Suprapubic skin (tissue), 4 donors: ENCODE measurements around the gene SULT2B1. TPM values are rescaled to one million over a fixed set of nuclear protein-coding genes. Genes with fewer than 3 reads are reported as not detected.

Experiments used
- DNase-seq, 2 donors: peaks; one replicate each; pipeline ENCODE4 v3.0.0-alpha.2; 2019; ENCODE audit warnings: low spot score in 2 of 2
- H3K27ac ChIP-seq: fragments of 200-600 bp; sonication (generic); one replicate; pipeline ENCODE4 v1.5.1; 2019
- H3K27me3 ChIP-seq: fragments of 200-600 bp; sonication (generic); one replicate; pipeline ENCODE4 v1.5.1; 2019
- H3K36me3 ChIP-seq: fragments of 200-600 bp; sonication (generic); one replicate; pipeline ENCODE4 v1.5.1; 2019
- H3K4me1 ChIP-seq: fragments of 200-600 bp; sonication (generic); one replicate; pipeline ENCODE4 v1.5.1; 2019
- H3K4me3 ChIP-seq: fragments of 200-600 bp; sonication (generic); one replicate; pipeline ENCODE4 v1.5.1; 2019; ENCODE audit warnings: mild to moderate bottlenecking
- H3K9me3 ChIP-seq: fragments of 200-600 bp; sonication (generic); one replicate; pipeline ENCODE4 v1.5.1; 2019
- CTCF ChIP-seq, 2 donors: fragments of 200-600 bp in 1 of 2; fragments of 450-650 bp in 1 of 2; sonication (generic) in 1 of 2; IDR thresholded peaks; one replicate each; pipeline ENCODE4 v1.5.1; 2016 to 2019; ENCODE audit warnings: antibody characterized with exemption in 2 of 2, mild to moderate bottlenecking in 1 of 2, moderate library complexity in 1 of 2
- EP300 ChIP-seq: sonication (generic); formaldehyde crosslinking; IDR thresholded peaks from one replicate; pipeline ENCODE4 v1.6.1; 2017; ENCODE audit warnings: antibody characterized with exemption
- POLR2A ChIP-seq, 2 donors: fragments of 450-650 bp; IDR thresholded peaks; one replicate each; pipeline ENCODE4 v1.6.1; 2017; ENCODE audit warnings: antibody characterized with exemption in 2 of 2, mild to moderate bottlenecking in 2 of 2, moderate library complexity in 2 of 2
- POLR2AphosphoS5 ChIP-seq, 3 donors: sonication (generic); formaldehyde crosslinking; IDR thresholded peaks; one replicate each; pipeline ENCODE4 v1.6.1; 2017; ENCODE audit warnings: antibody characterized with exemption in 3 of 3
- WGBS: methylation state at CpG from one replicate; pipeline ENCODE4 v1.1.5; 2018; 5-methylcytosine and 5-hydroxymethylcytosine counted together
- total RNA-seq, 4 donors: library from RNA; depleted of rRNA; stranded (reverse); fragments of >200 nt; gene quantifications; one replicate each; pipeline ENCODE4 v1.1.0, GENCODE V29; 2016

Gene SULT2B1
- total RNA-seq, 4 donors from 2014 or later = 26.0 to 162 (median 122) TPM

DNA sequence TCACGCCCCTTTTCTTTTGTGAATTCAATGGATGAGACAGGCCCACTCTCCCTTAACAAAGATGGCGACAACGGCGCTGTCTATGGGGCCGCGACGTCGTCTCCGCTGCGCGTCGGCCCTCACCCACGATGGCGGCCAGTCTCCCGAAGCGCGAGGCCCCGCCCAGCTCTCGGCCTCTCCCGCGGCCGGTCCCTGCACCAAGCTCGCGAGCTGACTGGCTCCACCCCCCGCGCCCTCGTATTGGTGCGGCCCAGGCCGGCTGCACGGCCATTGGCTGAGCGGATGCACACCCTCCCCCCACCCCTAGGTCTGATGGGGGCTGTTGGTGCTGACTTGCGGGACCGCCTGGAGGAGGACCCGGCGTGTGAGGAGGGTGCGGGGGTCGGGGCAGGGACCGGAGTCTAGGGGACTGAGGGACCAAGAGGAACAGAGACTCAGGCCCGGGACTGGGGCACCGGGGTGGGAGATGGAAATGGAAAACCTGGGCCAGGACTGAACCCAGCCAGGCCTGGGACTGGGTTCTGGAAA is 72.2 kb downstream of the SULT2B1 start:
- 3% methylated on average over 36 of the region's 40 CpGs for WGBS
- H3K27ac ChIP-seq = peak overlapping the region; percentile 71
- DNase-seq = peak; percentile 97 to 98
- peaks cover 46% of the 10 kb centered on the region for H3K4me1 ChIP-seq
- H3K9me3 ChIP-seq = no peaks in the 10 kb centered on the region
- H3K4me3 ChIP-seq = peak overlapping the region; percentile 46
- H3K27me3 ChIP-seq = no peaks in the 10 kb centered on the region
- TF ChIP-seq POLR2A (IDR thresholded peaks at IDR 0.05) (no peak), POLR2AphosphoS5 (IDR thresholded peaks at IDR 0.05) (peak in 1 of 3 donors; percentile 48)
- H3K36me3 ChIP-seq = peaks cover 6% of the 10 kb centered on the region

- no peaks in the 10 kb centered on the region for H3K27me3 ChIP-seq
- peaks cover 44% of the 10 kb centered on the region for H3K4me1 ChIP-seq
- no peak for DNase-seq
These were observed 73.1 kb downstream of the SULT2B1 start for GRCh38 chr19:48624791-48625723.

GRCh38 chr19:48625891-48626327 is 73.9 kb downstream of the SULT2B1 start:
- 87% methylated on average over 9 of the region's 30 CpGs for WGBS
- TF ChIP-seq EP300 = no peak
- no peak for TF ChIP-seq CTCF (IDR thresholded peaks at IDR 0.05)
- TF ChIP-seq POLR2AphosphoS5 (IDR thresholded peaks at IDR 0.05) = no peak
- TF ChIP-seq POLR2A (IDR thresholded peaks at IDR 0.05) = no peak
- H3K27me3 ChIP-seq = no peaks in the 10 kb centered on the region
- H3K27ac ChIP-seq = no peak overlapping the region
- H3K9me3 ChIP-seq = no peaks in the 10 kb centered on the region
- peaks cover 9% of the 10 kb centered on the region for H3K36me3 ChIP-seq
- peaks cover 47% of the 10 kb centered on the region for H3K4me1 ChIP-seq
- no peak overlapping the region for H3K4me3 ChIP-seq
- no peak for DNase-seq

More at GRCh38 chr19:48624791-48625723, 73.1 kb downstream of the SULT2B1 start:
- TF ChIP-seq EP300 (no peak), POLR2AphosphoS5 (IDR thresholded peaks at IDR 0.05) (no peak), POLR2A (IDR thresholded peaks at IDR 0.05) (no peak), CTCF (IDR thresholded peaks at IDR 0.05) (no peak)
- Histone ChIP-seq H3K4me3 (peak overlapping the region; percentile 46), H3K27ac (no peak overlapping the region), H3K9me3 (no peaks in the 10 kb centered on the region), H3K36me3 (peaks cover 6% of the 10 kb centered on the region)
- 52% methylated on average over 22 of the region's 24 CpGs for WGBS

GRCh38 chr19:48627201-48627864 is 75.4 kb downstream of the SULT2B1 start:
- 80% methylated on average over 5 of the region's 6 CpGs for WGBS
- TF ChIP-seq POLR2A (IDR thresholded peaks at IDR 0.05) = no peak
- no peak for TF ChIP-seq POLR2AphosphoS5 (IDR thresholded peaks at IDR 0.05)
- no peak for TF ChIP-seq EP300
- no peak for TF ChIP-seq CTCF (IDR thresholded peaks at IDR 0.05)
- no peak for DNase-seq
- H3K4me1 ChIP-seq = peaks cover 57% of the 10 kb centered on the region
- no peaks in the 10 kb centered on the region for H3K27me3 ChIP-seq
- peaks cover 12% of the 10 kb centered on the region for H3K36me3 ChIP-seq
- no peak overlapping the region for H3K27ac ChIP-seq
- no peaks in the 10 kb centered on the region for H3K9me3 ChIP-seq
- H3K4me3 ChIP-seq = no peak overlapping the region

- no CpG with 5 or more reads among the region's 17 CpGs for WGBS
These were observed 75.9 kb downstream of the SULT2B1 start for GRCh38 chr19:48627865-48628314.

More at GRCh38 chr19:48627865-48628314, 75.9 kb downstream of the SULT2B1 start:
- H3K4me3 ChIP-seq = no peak overlapping the region
- no peak overlapping the region for H3K27ac ChIP-seq
- H3K9me3 ChIP-seq = no peaks in the 10 kb centered on the region
- H3K27me3 ChIP-seq = no peaks in the 10 kb centered on the region
- no peak for TF ChIP-seq CTCF (IDR thresholded peaks at IDR 0.05)
- TF ChIP-seq POLR2A (IDR thresholded peaks at IDR 0.05) = no peak
- no peak for TF ChIP-seq EP300
- TF ChIP-seq POLR2AphosphoS5 (IDR thresholded peaks at IDR 0.05) = no peak
- H3K36me3 ChIP-seq = peaks cover 14% of the 10 kb centered on the region
- no peak for DNase-seq
- H3K4me1 ChIP-seq = peaks cover 59% of the 10 kb centered on the region
